Measurements from ENCODE around the gene ATP8B1.

- no peak for TF ChIP-seq CTCF (IDR thresholded peaks at IDR 0.05 in 4 of 5, conservative IDR thresholded peaks at IDR 0.05 in 1 of 5)
- TF ChIP-seq POLR2A (IDR thresholded peaks at IDR 0.05): no peak
These were observed 153.3 kb downstream of the ATP8B1 start for GRCh38 chr18:57649556-57650500.

Measured in gastrocnemius medialis (tissue), 4 donors.